ENCODE results near the gene ZNF311. TPM values are rescaled to one million over a fixed set of nuclear protein-coding genes. Genes with fewer than 3 reads are reported as not detected.

Gene ZNF311
- total RNA-seq, 1 experiment from 2014 or later = not detected

DNA sequence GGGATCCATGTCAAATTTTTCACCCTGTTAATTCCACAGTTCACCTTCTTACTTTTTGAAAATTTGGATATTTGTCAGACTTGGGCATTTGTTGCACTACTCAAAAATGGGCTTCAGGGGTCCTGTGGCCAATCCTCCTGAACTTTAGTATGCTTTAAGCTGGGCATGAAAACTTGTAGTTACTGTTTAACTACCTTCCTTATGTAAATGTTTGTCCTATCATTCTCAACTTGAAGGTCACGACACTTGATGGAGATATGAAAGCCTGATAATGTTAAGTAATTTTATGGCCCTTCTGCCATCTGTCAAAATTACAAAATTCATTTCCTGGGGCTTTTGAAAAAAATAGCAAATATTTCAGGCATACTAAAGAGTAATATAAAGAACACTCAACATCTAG lies 4.2 kb upstream of the ZNF311 start:
- no peak for DNase-seq (ENCODE audit: low read depth in 1 of 2, low spot score in 2 of 2)
- H3K4me3 ChIP-seq = no peak overlapping the region
- H3K9me3 ChIP-seq (replicated peaks) = no peaks in the 10 kb centered on the region
- H3K4me1 ChIP-seq (replicated peaks) = no peaks in the 10 kb centered on the region
- H3K36me3 ChIP-seq = no peaks in the 10 kb centered on the region
- H3K27me3 ChIP-seq (replicated peaks) = peaks cover 41% of the 10 kb centered on the region
- H3K27ac ChIP-seq = no peak overlapping the region

DNA sequence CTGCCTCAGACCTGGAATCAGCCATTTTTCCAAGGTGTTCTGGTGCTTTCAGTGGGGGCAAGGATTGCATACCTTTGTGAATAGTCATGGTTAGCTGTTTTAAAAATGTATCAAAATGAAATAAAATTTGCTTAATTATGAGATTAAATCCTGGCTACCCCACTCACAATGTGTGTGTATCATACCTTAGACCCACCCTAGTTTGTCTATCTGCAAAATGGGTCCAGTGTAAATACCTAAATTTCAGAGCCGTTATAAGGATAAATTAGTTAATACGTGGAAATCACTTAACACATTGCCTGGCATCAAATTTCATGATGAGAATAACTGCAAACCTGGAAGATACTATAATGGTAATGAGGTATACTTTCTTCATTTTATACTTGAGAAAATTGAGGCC lies 3.0 kb upstream of the ZNF311 start:
- H3K4me1 ChIP-seq (replicated peaks) = no peaks in the 10 kb centered on the region
- H3K27ac ChIP-seq = no peak overlapping the region
- H3K27me3 ChIP-seq (replicated peaks) = peaks cover 41% of the 10 kb centered on the region
- no peaks in the 10 kb centered on the region for H3K36me3 ChIP-seq
- no peak overlapping the region for H3K4me3 ChIP-seq
- DNase-seq (ENCODE audit: low read depth in 1 of 2, low spot score in 2 of 2) = no peak
- no peaks in the 10 kb centered on the region for H3K9me3 ChIP-seq (replicated peaks)

GRCh38 chr6:28996844-28997510 lies 8.1 kb downstream of the ZNF311 start:
- H3K4me3 ChIP-seq = no peak overlapping the region
- no peaks in the 10 kb centered on the region for H3K36me3 ChIP-seq
- no peaks in the 10 kb centered on the region for H3K4me1 ChIP-seq (replicated peaks)
- H3K27me3 ChIP-seq (replicated peaks) = peaks cover 2% of the 10 kb centered on the region; the same call in 1 of the 2 replicates
- no peak overlapping the region for H3K27ac ChIP-seq
- H3K9me3 ChIP-seq (replicated peaks) = no peaks in the 10 kb centered on the region
- DNase-seq (ENCODE audit: low read depth in 1 of 2, low spot score in 2 of 2) = no peak

DNA sequence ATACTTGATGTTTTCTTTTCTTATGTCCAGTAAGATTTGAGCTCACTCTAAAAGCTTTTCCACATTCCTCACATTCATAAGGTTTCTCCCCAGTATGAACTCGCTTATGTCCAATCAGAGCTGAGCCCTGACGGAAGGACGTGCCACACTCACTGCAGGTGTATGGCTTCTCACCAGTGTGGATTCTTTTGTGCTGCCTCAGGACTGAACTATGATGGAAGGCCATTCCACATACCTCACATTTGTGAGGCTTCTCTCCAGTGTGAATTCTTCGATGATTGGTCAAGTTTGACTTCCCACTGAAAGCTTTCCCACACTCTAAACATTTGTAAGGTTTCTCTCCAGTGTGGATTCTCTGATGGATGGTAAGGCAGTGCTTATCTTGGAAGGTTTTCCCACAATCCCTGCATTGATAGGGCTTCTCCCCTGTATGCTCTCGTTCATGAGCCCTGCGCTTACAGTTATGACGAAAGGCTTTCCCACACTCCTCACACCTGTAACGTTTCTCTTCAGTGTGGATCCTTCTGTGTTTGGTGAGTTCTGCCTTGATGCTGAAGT lies 9.9 kb downstream of the ZNF311 start:
- H3K9me3 ChIP-seq (replicated peaks) = no peaks in the 10 kb centered on the region
- H3K36me3 ChIP-seq = no peaks in the 10 kb centered on the region
- no peaks in the 10 kb centered on the region; the same call in 1 of the 2 replicates for H3K27me3 ChIP-seq (replicated peaks)
- H3K4me3 ChIP-seq = no peak overlapping the region
- H3K27ac ChIP-seq = no peak overlapping the region
- H3K4me1 ChIP-seq (replicated peaks) = no peaks in the 10 kb centered on the region
- DNase-seq (ENCODE audit: low read depth in 1 of 2, low spot score in 2 of 2) = no peak

DNA sequence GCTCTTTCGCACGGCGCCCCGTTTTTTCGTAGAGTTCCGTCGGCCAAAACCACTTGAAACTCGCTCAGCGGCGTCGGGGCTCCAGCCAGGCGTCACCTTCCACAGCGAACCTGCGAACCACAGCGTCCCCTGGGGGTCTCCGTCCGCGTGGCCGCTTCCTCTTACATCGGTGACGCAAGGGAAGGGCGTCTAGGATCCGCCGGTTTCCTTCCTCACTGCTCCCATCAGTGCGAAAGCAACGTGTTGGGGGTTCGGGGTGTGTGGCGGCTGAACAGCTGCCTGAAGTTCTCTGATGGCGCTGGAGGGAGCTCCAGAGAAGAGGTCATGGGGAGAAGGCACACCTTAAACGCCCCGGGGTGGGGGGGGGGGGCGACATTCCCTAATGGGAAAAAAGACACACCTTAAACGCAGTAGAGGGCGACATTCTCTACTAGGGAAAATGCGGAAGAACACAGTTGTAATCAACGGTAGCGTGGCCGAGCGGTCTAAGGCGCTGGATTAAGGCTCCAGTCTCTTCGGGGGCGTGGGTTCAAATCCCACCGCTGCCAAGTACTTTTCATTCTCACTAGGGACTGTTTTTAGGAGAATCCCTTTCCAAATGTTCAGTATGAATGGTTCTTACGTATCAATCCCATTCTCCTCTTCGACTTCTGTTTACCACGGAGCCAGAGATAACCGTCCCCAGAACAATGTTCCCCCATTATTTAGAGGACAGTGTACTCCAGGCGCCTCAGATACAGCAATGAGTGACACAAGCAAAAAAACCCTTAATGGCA lies 16.4 kb downstream of the ZNF311 start:
- H3K27me3 ChIP-seq (replicated peaks) = no peaks in the 10 kb centered on the region
- no peaks in the 10 kb centered on the region for H3K9me3 ChIP-seq (replicated peaks)
- no peak overlapping the region for H3K4me3 ChIP-seq
- no peaks in the 10 kb centered on the region for H3K36me3 ChIP-seq
- no peak for DNase-seq (ENCODE audit: low read depth in 1 of 2, low spot score in 2 of 2)
- no peak overlapping the region for H3K27ac ChIP-seq
- no peaks in the 10 kb centered on the region for H3K4me1 ChIP-seq (replicated peaks)

DNA sequence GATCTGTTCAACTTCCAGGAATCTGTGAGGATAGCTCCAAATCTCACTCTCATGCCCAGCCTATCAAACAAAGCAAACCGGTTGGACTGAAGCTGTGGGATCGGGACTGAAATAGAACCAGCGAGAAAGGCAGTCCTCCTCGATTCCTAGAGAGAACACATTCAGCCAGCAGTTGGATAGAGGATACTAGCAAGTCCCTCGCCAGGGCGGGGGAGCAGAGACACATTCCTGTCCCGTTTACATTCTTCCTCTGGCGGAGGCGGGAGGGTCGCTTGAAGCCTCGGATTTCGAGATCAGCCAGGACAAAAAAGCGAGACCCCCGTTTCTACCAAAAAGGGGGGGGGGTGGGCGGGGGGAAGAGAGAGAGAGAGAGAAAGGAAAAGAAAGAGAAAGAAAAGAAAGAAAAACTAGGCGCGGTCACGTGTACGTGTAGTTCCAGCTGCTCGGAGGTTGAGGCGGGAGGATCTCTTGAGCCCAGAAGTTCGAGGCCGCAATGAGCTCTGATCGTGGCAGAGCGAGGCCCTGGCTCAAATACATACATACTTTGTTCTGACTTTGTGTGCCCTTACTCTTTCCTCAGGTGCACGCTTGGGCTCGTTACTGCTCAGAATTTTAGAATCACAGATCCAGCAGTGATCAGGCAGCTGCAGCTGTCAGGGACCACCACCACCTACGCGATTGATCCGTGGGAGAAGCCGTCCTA lies 19.5 kb downstream of the ZNF311 start:
- Histone ChIP-seq H3K9me3 (replicated peaks) (no peaks in the 10 kb centered on the region), H3K27ac (peak overlapping the region; percentile 21), H3K36me3 (no peaks in the 10 kb centered on the region), H3K27me3 (replicated peaks) (no peaks in the 10 kb centered on the region), H3K4me1 (replicated peaks) (peaks cover 7% of the 10 kb centered on the region), H3K4me3 (peak overlapping the region; percentile 39)
- DNase-seq (ENCODE audit: low read depth in 1 of 2, low spot score in 2 of 2) = peak; percentile 87 to 92

DNA sequence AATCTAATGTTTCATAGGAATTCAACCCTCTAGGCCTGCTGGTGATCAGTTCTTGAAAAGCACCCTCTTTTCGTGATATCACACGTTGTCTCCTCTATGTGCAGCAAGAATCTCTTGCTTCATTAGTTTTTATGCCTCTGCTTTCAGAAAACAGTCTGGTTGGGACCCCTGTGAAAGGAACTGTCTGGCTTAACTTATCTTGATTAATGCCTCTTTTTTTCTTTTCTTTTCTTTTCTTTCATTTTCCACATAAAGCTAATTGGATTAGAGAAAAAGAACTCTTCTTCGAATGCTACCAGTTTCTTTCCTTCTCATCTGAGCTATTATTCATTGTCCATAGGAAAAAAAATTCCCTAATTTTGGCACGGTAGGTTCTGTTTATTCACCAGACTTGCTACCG lies 21.3 kb downstream of the ZNF311 start:
- no peak overlapping the region for H3K4me3 ChIP-seq
- no peak for DNase-seq (ENCODE audit: low read depth in 1 of 2, low spot score in 2 of 2)
- peaks cover 13% of the 10 kb centered on the region for H3K4me1 ChIP-seq (replicated peaks)
- no peaks in the 10 kb centered on the region for H3K36me3 ChIP-seq
- no peaks in the 10 kb centered on the region for H3K9me3 ChIP-seq (replicated peaks)
- no peak overlapping the region for H3K27ac ChIP-seq
- no peaks in the 10 kb centered on the region for H3K27me3 ChIP-seq (replicated peaks)

- peak in 1 of 2 experiments; percentile 53 for DNase-seq (ENCODE audit: low read depth in 1 of 2, low spot score in 2 of 2)
- H3K27me3 ChIP-seq (replicated peaks) = no peaks in the 10 kb centered on the region
- H3K4me3 ChIP-seq = peak overlapping the region; percentile 44
- peaks cover 17% of the 10 kb centered on the region for H3K4me1 ChIP-seq (replicated peaks)
- H3K9me3 ChIP-seq (replicated peaks) = no peaks in the 10 kb centered on the region
- no peaks in the 10 kb centered on the region for H3K36me3 ChIP-seq
- peak overlapping the region; percentile 39 for H3K27ac ChIP-seq
Observed at GRCh38 chr6:28982476-28983266, 22.4 kb downstream of the ZNF311 start.

DNA sequence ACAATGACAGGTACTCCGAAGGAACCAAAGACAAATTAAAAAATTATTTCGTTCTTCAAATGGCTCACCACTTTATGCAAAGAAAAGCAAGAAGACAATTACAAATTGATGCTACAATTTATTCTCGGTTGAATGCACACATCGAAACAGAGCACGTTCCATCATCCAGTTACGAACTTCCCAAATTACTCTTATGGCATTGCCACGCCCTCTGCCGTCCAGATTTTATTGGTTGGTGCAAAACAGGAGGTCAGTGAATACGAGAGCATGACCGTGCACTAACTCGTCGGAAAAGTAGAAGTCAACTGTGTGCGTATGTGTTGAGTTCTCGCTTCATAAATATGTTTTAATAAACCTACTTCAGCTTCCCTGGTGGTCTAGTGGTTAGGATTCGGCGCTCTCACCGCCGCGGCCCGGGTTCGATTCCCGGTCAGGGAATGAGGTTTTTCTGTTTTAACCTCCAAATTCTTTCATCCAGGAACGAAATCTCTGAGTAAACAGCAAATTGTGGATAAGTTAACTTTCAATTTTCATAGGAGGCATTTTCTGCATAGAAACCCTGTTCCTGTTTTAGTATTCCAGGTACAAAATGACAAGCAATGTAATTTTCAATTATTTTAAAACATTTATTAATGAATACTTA lies 23.2 kb downstream of the ZNF311 start:
- DNase-seq (ENCODE audit: low read depth in 1 of 2, low spot score in 2 of 2) = peak; percentile 81 to 94
- Histone ChIP-seq H3K27ac (peak overlapping the region; percentile 39), H3K4me1 (replicated peaks) (peaks cover 17% of the 10 kb centered on the region), H3K4me3 (peak overlapping the region; percentile 44), H3K27me3 (replicated peaks) (no peaks in the 10 kb centered on the region), H3K9me3 (replicated peaks) (no peaks in the 10 kb centered on the region), H3K36me3 (no peaks in the 10 kb centered on the region)

DNA sequence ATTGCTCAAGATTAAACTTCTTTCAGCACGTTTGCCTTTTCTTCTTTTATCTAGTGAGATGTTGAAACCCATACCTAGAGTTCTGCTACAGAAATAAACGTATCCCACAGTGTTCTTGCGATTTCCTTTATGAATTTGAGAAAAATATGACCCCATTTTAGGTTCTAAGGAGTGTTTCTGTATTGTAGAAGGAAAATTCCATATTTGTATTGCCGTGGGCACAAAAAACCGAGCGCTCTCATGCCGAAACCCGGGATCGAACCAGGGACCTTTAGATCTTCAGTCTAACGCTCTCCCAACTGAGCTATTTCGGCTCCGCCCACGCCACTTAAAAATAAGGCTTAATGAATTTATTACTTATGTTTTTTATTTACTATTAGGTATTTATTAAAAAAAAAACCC lies 23.7 kb downstream of the ZNF311 start:
- peak in 1 of 2 experiments; percentile 68 for DNase-seq (ENCODE audit: low read depth in 1 of 2, low spot score in 2 of 2)
- peak overlapping the region; percentile 44 for H3K4me3 ChIP-seq
- no peaks in the 10 kb centered on the region for H3K9me3 ChIP-seq (replicated peaks)
- no peaks in the 10 kb centered on the region for H3K36me3 ChIP-seq
- no peaks in the 10 kb centered on the region for H3K27me3 ChIP-seq (replicated peaks)
- peaks cover 17% of the 10 kb centered on the region for H3K4me1 ChIP-seq (replicated peaks)
- peak overlapping the region; percentile 51 for H3K27ac ChIP-seq

GRCh38 chr6:28980852-28981430 lies 24.2 kb downstream of the ZNF311 start:
- peak; percentile 84 to 90 for DNase-seq (ENCODE audit: low read depth in 1 of 2, low spot score in 2 of 2)
- H3K36me3 ChIP-seq = no peaks in the 10 kb centered on the region
- peak overlapping the region; percentile 51 for H3K27ac ChIP-seq
- H3K4me3 ChIP-seq = peak overlapping the region; percentile 44
- H3K9me3 ChIP-seq (replicated peaks) = no peaks in the 10 kb centered on the region
- H3K4me1 ChIP-seq (replicated peaks) = peaks cover 17% of the 10 kb centered on the region
- no peaks in the 10 kb centered on the region for H3K27me3 ChIP-seq (replicated peaks)

DNA sequence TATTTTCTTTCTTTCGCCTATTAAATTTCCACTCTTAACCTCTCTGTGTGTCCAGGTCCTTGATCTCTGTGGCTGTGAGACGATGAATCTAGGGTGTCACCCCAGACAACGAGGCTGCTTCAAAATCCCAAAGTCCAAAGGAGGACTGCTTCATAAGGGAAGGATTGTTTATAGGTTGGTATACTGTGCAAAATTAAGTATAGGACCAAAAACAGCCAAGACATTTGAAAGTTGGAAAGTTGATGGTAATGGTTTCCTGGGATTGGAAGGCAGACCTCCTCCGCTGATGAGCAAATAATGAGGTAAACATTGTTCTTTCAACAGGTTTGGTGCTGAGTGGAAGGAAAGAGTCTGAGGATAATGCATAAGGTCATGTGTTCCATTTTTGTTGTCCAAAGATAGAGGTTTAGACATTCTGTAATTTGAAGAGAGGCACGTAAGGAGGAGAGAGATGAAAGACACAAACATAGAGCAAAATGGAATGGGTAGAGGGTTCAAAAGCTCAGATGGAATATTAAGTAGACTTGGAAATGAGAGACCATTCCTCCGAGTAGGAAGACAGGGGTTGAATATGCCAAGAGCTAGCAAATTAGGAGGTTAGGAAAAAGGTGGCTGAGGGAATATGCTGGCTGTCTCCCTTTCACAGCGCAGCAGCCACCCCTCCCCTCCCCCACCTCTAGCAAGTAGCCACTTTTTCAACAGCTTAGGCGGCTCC lies 24.8 kb downstream of the ZNF311 start:
- H3K27ac ChIP-seq = peak overlapping the region; percentile 51
- H3K4me3 ChIP-seq = peak overlapping the region; percentile 44
- H3K36me3 ChIP-seq = no peaks in the 10 kb centered on the region
- DNase-seq (ENCODE audit: low read depth in 1 of 2, low spot score in 2 of 2) = peak in 1 of 2 experiments; percentile 50
- no peaks in the 10 kb centered on the region for H3K9me3 ChIP-seq (replicated peaks)
- no peaks in the 10 kb centered on the region for H3K27me3 ChIP-seq (replicated peaks)
- H3K4me1 ChIP-seq (replicated peaks) = peaks cover 17% of the 10 kb centered on the region

Measured in SJSA1 (cell line).